Activated effector memory CD4-positive, alpha-beta T cell treated with Interleukin-2 at 50 U/mL for 16 hours (primary cell): Measurements from ENCODE around the gene CEP162.
"Not testable (repeated sequence)": the region's sequence is repeated elsewhere in the genome, so short reads cannot be mapped to it uniquely, and the experiment has no call there.

Source experiments
- DNase-seq: peaks from one replicate; pipeline ENCODE4 v3.0.0-alpha.2; 2020

CEP162 gene

GRCh38 chr6:84228198-84228543 is 728 bp upstream of the CEP162 start:
- no peak for DNase-seq

DNA sequence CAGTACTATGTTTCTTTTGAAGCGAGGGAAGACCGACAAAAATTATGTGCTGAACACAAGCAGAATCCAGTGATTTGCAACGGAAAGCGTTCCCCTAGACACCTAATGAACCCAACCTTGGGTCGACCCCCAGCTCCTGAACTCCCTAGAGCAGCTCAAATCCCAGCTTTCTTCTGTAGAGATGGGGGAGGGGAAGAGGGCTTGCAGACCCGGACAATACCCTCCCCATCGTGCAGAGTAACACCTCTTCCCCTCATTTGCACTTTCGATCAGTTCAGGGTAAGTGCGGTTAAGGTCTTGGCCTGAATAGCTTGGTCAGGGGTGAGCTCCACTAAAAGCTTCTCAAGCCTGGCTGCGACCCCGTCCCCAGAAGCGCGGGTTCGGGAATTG is 404 bp downstream of the CEP162 start:
- no peak for DNase-seq

DNA sequence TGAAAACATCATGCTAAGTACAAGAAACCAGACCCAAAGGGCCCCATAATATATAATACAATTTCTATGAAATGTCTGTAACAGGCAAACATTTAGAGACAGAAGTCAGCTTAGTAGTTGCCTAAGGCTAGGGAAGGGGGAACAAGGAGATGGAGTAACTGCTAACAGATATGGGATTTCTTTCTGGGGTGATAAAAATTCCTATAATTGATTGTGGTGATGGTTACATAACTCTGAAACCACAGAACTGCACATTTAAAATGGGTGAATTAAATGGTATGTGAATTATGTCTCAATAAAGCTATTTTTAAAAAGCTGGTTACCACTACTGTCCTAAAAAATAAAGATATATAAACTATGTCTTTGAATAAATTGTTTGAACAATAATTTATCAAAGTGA is 3.2 kb downstream of the CEP162 start:
- no peak for DNase-seq

DNA sequence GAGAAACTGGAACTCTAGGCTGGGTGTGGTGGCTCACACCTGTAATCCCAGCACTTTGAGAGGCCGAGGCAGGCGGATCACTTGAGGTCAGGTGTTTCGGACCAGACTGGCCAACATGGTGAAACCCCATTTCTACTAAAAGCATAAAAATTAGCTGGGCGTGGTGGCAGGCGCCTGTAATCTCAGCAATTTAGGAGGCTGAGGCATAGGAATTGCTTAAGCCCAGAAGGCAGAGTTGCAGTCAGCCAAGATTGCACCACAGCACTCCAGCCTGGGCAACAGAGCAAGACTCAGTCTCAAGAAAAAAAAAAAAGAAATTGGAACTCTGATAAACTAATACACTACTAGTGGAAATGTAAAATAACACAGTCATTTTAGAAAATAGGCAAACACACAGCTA is 3.8 kb downstream of the CEP162 start:
- DNase-seq = not testable (repeated sequence)

DNA sequence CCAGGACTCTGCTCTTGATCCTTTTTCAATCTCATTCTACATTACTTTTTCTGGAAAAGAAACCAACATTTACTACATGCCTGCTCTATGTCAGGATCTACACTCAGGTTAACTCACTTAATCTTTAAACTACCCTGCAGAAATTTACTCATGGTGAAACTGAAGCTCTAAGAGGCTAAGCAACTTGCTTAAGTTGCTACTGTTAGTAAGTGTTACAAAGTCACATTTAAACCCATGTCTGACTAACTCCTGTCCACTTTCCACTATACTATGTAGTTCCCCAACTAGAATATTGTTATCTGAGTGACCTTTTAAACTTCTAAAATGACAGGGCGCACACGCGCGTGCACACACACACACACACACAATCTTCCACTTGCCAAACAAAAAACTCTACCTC is 5.0 kb downstream of the CEP162 start:
- DNase-seq = no peak

DNA sequence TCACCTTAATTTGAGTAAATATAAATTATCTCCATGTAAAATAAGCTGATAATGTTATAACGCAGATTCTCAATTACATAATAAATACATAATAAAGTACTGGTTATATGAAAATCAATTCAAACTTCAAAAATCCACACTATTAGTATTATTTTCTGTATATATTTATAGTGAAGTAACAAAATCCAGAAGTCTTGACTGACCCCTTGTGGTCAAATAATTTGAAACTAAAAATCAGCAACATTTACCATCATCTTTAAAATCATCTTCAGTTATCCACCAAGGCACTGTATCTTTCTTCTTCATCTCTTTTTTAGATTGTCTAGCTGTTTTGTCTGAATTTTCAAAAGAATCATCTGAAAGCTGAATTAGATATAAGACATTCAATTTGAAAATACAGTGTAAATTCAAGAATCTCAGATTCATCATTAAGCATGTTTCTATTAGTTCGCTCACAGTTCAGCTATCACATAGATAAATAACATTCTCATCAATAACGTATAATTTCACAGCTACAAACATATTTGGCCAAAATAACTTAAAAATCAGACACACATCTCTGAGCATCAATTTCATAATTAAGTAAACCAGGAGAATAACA is 6.5 kb downstream of the CEP162 start:
- DNase-seq = no peak

DNA sequence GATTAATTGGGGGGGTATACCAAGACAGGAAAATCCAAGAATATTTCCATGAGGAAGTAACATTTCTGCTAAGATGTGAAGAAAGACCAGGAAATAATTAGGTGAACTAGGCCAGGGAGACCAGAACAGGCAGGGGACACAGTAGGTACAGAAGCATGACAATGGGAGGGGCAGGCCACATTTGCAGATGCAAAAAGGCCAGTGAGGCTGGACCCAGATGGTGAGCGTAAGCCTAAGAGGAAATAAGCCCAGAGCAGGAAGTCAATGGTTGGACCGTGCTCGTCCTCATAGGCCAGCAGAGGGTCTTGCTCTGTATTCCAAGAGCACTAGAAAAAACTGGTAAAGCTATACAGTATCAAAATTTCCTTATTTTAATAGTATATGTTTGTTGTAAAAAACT is 9.4 kb downstream of the CEP162 start:
- DNase-seq = no peak

- no peak for DNase-seq
Observed at GRCh38 chr6:84213217-84213616, 14.2 kb downstream of the CEP162 start.

GRCh38 chr6:84204011-84204410 is 23.4 kb downstream of the CEP162 start:
- DNase-seq = no peak

DNA sequence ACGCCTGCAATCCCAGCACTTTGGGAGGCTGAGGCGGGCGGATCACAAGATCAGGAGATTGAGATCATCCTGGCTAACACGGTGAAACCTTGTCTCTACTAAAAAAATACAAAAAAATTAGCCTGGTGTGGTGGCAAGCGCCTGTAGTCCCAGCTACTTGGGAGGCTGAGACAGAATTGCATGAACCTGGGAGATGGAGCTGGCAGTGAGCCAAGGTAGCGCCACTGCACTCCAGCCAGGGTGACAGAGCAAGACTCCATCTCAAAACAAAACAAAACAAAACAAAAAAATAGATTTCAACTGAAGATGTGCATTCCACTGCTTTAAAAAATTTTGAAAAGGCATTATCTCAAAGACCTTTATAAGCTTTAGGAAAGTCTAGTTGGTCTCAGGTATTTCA is 27.5 kb downstream of the CEP162 start:
- DNase-seq = not testable (repeated sequence)

DNA sequence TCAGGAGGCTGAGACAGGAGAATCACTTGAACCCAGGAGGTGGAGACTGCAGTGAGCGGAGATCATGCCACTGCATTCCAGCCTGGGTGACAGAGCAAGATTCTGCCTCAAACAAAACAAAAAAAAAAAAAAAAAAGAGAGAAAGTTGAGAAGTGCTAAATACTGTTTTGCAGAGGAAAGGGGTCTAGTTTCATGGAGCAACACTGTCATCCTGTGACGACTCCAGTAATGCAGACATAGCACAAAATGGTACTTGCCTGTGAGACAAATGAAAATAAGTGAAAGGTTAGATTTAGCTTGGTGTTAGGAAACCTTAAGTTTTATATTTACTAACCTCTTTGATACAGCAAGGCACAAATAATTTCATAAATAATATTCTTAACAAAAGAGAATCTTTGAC is 29.7 kb downstream of the CEP162 start:
- DNase-seq = no peak

DNA sequence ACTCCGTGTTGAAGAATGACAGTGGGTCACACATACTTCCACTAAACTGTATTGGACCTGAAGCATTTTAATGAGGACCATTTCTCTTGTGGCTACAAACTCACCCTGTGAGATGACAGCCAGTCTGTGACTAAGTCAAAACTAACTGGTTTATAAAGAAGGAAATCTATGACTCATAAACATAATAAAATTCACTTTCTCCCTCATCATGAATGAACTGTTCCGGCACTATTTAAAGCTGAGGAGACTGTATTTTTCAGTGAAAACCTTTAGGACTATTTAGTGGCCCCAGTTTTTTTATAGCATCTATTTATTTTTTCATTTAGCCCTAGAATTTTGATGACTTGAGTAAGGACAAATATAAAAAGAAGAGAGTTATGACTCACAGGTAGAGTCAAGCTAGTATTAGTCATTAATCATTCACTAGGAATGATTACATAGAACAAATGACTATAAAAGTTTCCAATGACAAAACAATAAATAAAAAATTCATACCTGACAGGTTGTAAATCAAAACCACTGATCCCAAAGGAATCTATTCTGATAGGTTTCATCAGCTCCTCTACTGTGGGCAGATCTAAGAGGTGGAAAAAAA is 34.2 kb downstream of the CEP162 start:
- no peak for DNase-seq

DNA sequence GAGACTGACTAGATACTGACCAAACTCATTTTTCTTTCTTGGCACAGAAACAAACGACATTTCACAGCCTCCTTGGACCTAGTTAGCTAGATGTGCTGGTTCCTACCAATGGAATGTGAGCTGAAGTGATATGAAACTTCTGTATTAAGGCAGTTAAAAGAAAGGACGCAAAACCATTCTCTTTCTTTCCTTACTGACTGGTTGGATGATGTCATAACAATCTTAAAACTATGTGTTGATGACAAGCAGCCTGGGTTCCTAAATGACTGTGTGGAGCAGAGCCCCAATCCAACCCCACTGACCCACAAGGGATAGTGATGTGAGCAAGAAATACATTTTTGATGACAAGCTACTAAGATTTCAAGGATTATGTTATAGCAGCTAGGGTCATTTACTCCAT is 35.6 kb downstream of the CEP162 start:
- DNase-seq = no peak

DNA sequence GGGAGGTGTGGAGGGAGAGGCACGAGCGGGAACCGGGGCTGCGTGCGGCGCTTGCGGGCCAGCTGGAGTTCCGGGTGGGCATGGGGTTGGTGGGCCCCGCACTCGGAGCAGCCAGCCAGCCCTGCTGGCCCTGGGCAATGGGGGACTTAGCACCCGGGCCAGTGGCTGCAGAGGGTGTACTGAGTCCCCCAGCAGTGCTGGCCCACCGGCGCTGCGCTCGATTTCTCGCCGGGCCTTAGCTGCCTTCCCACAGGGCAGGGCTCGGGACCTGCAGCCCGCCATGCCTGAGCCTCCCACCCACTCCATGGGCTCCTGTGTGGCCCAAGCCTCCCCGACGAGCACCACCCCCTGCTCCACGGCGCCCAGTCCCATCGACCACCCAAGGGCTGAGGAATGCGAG is 38.1 kb downstream of the CEP162 start:
- DNase-seq = not testable (repeated sequence)

DNA sequence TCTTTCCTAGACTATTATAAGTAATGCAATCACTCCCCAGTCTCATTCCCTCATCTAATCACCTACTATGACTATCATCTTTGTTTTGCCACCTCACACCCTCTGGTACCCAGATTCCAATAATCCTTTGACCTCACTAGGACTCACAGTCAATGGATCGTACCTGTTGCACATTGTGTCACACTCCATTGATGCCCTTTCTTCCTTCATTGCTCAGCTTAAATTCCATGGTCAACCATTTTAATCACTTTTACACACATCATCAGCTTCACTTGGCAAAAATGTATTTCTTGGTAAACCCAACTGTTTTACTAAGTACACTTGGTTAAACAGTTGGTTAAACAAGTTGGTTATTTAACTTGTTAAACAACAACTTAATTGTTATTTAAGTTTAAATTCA is 44.0 kb downstream of the CEP162 start:
- DNase-seq = no peak

GRCh38 chr6:84182001-84182400 is 45.4 kb downstream of the CEP162 start:
- DNase-seq = no peak

- DNase-seq = no peak
Observed at GRCh38 chr6:84177241-84177640, 50.2 kb downstream of the CEP162 start.

DNA sequence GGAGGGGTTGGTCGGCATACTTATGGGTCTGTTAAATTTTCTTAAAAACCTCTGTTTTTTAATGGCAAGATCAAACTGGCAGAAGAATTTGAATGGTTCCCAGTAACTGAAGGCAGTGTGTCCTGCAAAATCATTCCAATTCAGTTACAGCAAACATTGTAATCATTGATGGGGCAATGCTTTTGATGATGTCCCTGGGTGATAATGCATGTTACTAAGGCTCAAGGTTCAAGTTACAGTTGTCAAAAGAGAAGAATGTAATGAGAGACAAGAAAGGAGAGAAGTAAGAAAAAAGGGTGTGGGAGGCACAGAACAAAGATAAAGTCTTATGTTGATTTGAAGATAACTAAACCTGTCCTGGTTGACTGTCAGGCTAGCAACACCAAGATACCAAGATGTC is 54.9 kb downstream of the CEP162 start:
- DNase-seq = no peak

- DNase-seq = no peak
Observed at GRCh38 chr6:84172080-84172479, 55.4 kb downstream of the CEP162 start.

DNA sequence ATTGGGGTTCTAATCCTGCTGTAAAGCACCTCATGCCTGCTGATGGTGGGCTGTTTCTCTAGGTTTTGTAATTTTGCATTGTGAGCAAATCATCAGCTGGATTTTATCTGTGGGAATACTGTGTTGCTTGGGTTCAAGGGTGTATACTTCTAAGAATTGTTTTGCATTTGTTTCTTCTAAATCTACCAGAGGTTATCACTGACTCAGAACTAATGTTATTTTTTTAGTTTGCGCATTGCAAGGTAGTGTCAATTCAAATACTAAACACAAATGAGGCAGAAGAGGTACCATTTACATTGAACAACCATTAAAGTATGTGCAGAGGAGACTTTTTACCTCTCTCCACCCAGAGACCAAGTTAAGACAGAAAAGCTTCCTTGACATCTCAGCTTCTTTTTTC is 60.0 kb downstream of the CEP162 start:
- no peak for DNase-seq

- DNase-seq = no peak
Observed at GRCh38 chr6:84166395-84166794, 61.0 kb downstream of the CEP162 start.

DNA sequence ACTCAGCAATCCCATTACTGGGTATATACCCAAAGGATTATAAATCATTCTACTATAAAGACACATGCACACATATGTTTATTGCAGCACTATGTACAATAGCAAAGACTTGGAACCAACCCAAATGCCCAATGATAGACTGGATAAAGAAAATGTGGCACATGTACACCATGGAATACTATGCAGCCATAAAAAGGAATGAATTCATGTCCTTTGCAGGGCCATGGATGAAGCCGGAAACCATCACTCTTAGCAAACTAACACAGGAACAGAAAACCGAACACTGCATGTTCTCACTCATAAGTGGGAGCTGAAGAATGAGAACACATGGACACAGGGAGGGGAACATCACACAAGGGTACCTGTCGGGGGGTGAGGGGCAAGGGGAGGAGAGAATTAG is 63.1 kb downstream of the CEP162 start:
- not testable (repeated sequence) for DNase-seq

- no peak for DNase-seq
Observed at GRCh38 chr6:84161190-84161589, 66.3 kb downstream of the CEP162 start.

GRCh38 chr6:84156306-84156705 is 71.1 kb downstream of the CEP162 start:
- no peak for DNase-seq

DNA sequence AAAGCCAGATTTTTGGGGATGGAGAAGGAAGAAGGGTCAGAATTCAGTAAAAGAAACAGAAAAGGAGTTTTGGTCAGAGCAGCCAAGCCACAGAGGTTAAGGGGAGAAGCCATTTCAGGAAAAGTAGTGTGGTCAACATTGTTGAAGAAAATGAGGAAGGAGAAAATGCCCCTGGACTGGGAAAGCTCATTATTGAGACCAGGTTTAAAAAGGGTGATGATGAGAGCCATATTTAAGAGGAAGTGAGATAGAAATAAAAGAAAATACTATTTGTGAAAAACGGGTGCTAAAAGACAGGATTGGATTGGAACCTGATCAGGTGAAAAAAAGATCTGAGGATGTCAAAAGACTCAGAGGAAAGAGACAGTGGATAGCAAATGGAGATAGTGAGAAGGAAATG is 75.8 kb downstream of the CEP162 start:
- no peak for DNase-seq

- no peak for DNase-seq
Observed at GRCh38 chr6:84150705-84151104, 76.7 kb downstream of the CEP162 start.
